Activated CD4-positive, alpha-beta T cell treated with anti-CD3 and anti-CD28 coated beads for 36 hours (primary cell): ENCODE results near the gene B4GAT1. TPM values are rescaled to one million over a fixed set of nuclear protein-coding genes. Genes with fewer than 3 reads are reported as not detected.
"Not testable (repeated sequence)": the region's sequence is repeated elsewhere in the genome, so short reads cannot be mapped to it uniquely, and the experiment has no call there.

Source experiments
- ATAC-seq: fragments of 200-7000 bp; cut with Tn5 transposase; one replicate; pipeline ENCODE4 v1.10.0; 2021; ENCODE audit warnings: mild to moderate bottlenecking, moderate library complexity
- CTCF ChIA-PET: fragments of 350-600 bp; sonication (Branson Sonifier 250); formaldehyde crosslinking; loops from one replicate; lab custom pipeline; 2021; ENCODE audit warnings: antibody characterized with exemption; lab: Charles Lee
- POLR2A ChIA-PET: fragments of 350-600 bp; sonication (Branson Sonifier 250); formaldehyde crosslinking; loops from one replicate; lab custom pipeline; 2021; ENCODE audit warnings: antibody characterized with exemption, inconsistent platforms; lab: Charles Lee
- DNase-seq: peaks from one replicate; pipeline ENCODE4 v3.0.0-alpha.2; 2020
- H3K27ac Mint-ChIP-seq: one replicate; pipeline ENCODE4 v1.8.0; 2021; ENCODE audit warnings: mixed read lengths
- H3K27me3 Mint-ChIP-seq: one replicate; pipeline ENCODE4 v1.8.0; 2021; ENCODE audit warnings: mixed read lengths
- H3K36me3 Mint-ChIP-seq: one replicate; pipeline ENCODE4 v1.8.0; 2021; ENCODE audit warnings: low read depth, mixed read lengths
- H3K4me1 Mint-ChIP-seq: one replicate; pipeline ENCODE4 v1.8.0; 2021; ENCODE audit warnings: mixed read lengths
- H3K4me3 Mint-ChIP-seq: one replicate; pipeline ENCODE4 v1.8.0; 2021; ENCODE audit warnings: mild to moderate bottlenecking, moderate library complexity, mixed read lengths
- H3K9me3 Mint-ChIP-seq: one replicate; pipeline ENCODE4 v1.8.0; 2021; ENCODE audit warnings: low read depth, mixed read lengths
- intact Hi-C, 2 experiments: fragments of 100-400 bp; cut with DNase I in 1 of 2; cut with micrococcal nuclease in 1 of 2; formaldehyde crosslinking; loops; one replicate each; pipeline versions ENCODE4 v1.14.2 to v1.15.1; 2022 to 2024; cut with DNase I, micrococcal nuclease
- total RNA-seq, 2 experiments: library from RNA; stranded (reverse); gene quantifications; one replicate each; pipeline ENCODE4 v1.2.3, GENCODE V29; 2021

The B4GAT1 gene
- total RNA-seq, 2 experiments from 2014 or later: 6.0 to 8.5 TPM

DNA sequence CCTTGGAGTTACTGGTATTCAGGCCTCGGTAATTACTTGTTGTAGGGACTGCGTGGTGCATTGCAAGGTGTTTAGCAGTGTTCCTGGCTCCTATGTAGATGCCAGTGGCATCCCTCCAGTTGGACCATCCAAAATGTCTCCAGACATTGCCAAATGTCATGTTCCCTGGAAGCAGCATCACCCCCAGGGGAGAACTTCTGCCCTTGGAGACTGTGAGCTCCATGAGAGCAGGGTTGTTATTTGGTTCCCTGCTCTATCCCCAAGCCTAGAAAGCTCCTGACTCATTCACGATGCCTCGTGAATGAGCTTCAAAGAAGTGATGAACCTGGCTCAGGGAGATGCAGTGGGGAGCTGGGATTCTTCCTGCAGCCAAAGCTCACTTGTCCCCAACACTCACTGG lies 25.8 kb downstream of the B4GAT1 start:
- DNase-seq: no peak
- ATAC-seq: no peak
- CTCF ChIA-PET: interaction anchor here (0.5 to 1.7 kb wide), 2 partner anchors 9 to 65 kb away, joined by 3 to 9 read pairs; no protein-coding TSS in a partner anchor
- H3K27me3 Mint-ChIP-seq: no peaks in the 10 kb centered on the region
- intact Hi-C loops: no loop called here
- no peak overlapping the region for H3K27ac Mint-ChIP-seq
- no peak overlapping the region for H3K4me3 Mint-ChIP-seq
- POLR2A ChIA-PET: interaction anchor here (0.6 kb wide), 1 partner anchor 32 kb away, joined by 3 read pairs; the partner anchor contains the start of gene YIF1A
- H3K4me1 Mint-ChIP-seq: peaks cover 42% of the 10 kb centered on the region
- no peaks in the 10 kb centered on the region for H3K36me3 Mint-ChIP-seq
- H3K9me3 Mint-ChIP-seq: peaks cover 2% of the 10 kb centered on the region

- H3K9me3 Mint-ChIP-seq, ATAC-seq, intact Hi-C loops, DNase-seq, H3K4me3 Mint-ChIP-seq, H3K27me3 Mint-ChIP-seq, POLR2A ChIA-PET, H3K27ac Mint-ChIP-seq, H3K36me3 Mint-ChIP-seq, CTCF ChIA-PET: not testable (repeated sequence)
- peaks cover 39% of the 10 kb centered on the region for H3K4me1 Mint-ChIP-seq
Measured at GRCh38 chr11:66320748-66321147, 26.7 kb downstream of the B4GAT1 start.

DNA sequence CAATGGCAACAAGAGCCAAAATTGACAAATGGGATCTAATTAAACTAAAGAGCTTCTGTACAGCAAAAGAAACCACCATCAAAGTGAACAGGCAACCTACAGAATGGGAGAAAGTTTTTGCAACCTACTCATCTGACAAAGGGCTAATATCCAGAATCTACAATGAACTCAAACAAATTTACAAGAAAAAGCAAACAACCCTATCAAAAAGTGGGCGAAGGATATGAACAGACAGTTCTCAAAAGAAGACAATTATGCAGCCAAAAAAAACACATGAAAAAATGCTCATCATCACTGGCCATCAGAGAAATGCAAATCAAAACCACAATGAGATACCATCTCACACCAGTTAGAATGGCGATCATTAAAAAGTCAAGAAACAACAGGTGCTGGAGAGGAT lies 27.1 kb downstream of the B4GAT1 start:
- H3K27me3 Mint-ChIP-seq, POLR2A ChIA-PET, H3K27ac Mint-ChIP-seq, CTCF ChIA-PET, ATAC-seq, H3K4me3 Mint-ChIP-seq, H3K9me3 Mint-ChIP-seq, intact Hi-C loops, H3K36me3 Mint-ChIP-seq, DNase-seq: not testable (repeated sequence)
- peaks cover 41% of the 10 kb centered on the region for H3K4me1 Mint-ChIP-seq

- no peaks in the 10 kb centered on the region for H3K27me3 Mint-ChIP-seq
- CTCF ChIA-PET: interaction anchor here (0.7 to 1.1 kb wide), 3 partner anchors 15 to 51 kb away, joined by 3 to 5 read pairs (median 4); partner anchors contain the start of gene YIF1A
- peaks cover 50% of the 10 kb centered on the region for H3K4me1 Mint-ChIP-seq
- intact Hi-C loops: no loop called here
- peak overlapping the region; percentile 92 for H3K27ac Mint-ChIP-seq
- H3K9me3 Mint-ChIP-seq: peaks cover 2% of the 10 kb centered on the region
- POLR2A ChIA-PET: no interaction called here
- H3K36me3 Mint-ChIP-seq: no peaks in the 10 kb centered on the region
- no peak for DNase-seq
- no peak for ATAC-seq
- no peak overlapping the region for H3K4me3 Mint-ChIP-seq
Measured at GRCh38 chr11:66318600-66318970, 28.8 kb downstream of the B4GAT1 start.

DNA sequence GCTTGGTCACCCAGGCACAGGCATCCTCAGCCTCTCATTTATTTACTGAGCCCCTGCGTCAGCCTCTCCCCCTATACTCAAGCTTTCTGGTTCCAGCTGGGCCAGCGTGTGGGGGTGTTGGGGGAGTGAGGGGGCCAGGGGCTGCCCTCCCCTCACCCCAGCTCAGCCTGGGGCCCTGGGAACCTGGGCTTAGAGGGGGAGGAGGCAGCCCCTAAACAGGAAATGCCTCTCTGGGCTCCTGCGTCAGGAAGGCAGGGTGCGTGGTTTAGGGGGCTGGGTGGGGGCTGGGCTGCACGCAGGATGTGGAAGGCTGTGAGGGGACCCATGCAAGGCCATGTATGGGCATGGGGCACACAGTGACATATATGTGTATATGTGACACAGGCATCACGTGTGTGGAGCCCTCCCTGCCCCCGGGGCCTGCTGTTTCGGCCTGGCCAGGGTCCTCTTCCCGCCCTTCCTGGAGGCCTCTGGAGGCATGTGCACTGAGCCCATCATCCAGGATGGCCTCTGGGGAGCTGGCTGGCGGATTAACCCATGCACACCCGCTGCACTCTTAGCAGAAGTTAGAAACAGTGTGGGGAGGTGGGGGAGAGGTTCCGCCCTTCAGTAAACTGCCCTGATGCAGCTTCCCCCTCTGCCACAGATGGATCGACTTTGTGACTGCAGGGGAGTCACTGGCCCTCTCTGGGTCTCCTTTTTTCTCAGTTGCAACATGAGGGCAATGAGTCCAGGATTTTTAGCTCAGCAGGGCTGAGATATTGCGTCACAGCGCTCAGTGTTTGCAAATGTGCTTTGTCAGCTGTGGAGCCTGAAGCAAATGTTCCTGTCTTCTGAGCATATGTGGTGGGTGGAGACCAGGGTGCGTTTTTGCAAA lies 29.5 kb downstream of the B4GAT1 start:
- peak; percentile 70 for DNase-seq
- intact Hi-C loops: no loop called here
- Mint-ChIP-seq H3K4me3 (peak overlapping the region; percentile 47), H3K27ac (peak overlapping the region; percentile 92), H3K27me3 (no peaks in the 10 kb centered on the region), H3K4me1 (peaks cover 54% of the 10 kb centered on the region), H3K36me3 (no peaks in the 10 kb centered on the region), H3K9me3 (peaks cover 2% of the 10 kb centered on the region)
- peak; percentile 77 for ATAC-seq
- ChIA-PET POLR2A (no interaction called here), CTCF (interaction anchor here (0.7 to 1.6 kb wide), 4 partner anchors 11 to 184 kb away, joined by 3 to 6 read pairs (median 4); no protein-coding TSS in a partner anchor)

DNA sequence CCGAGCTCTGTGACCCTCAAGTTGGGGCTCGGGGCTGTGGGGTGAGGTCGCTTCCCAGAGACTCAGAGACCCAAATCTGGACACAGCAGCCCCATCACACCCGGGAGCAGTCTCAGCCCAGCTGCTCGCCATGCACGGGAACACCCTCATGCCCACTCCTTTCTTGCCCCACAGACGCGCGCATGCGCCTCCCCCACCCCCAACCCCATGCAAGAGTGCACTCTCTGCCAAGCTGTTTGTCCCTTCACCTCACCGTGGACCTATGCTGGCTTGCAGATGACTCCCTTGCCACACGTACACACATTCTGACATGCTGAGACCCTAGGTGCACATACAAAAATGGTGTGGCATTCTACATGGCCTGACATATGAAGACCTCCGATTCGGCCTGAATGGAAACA lies 30.1 kb downstream of the B4GAT1 start:
- peaks cover 56% of the 10 kb centered on the region for H3K4me1 Mint-ChIP-seq
- no peaks in the 10 kb centered on the region for H3K27me3 Mint-ChIP-seq
- H3K36me3 Mint-ChIP-seq: no peaks in the 10 kb centered on the region
- intact Hi-C loops: no loop called here
- ATAC-seq (peak; percentile 14), DNase-seq (peak; percentile 71)
- CTCF ChIA-PET: interaction anchor here (1.6 kb wide), 1 partner anchor 12 kb away, joined by 6 read pairs; no protein-coding TSS in a partner anchor
- POLR2A ChIA-PET: interaction anchor here (0.6 kb wide), 1 partner anchor 29 kb away, joined by 8 read pairs; the partner anchor contains the start of gene YIF1A
- H3K4me3 Mint-ChIP-seq: peak overlapping the region; percentile 47
- peak overlapping the region; percentile 92 for H3K27ac Mint-ChIP-seq
- H3K9me3 Mint-ChIP-seq: peaks cover 2% of the 10 kb centered on the region

- Mint-ChIP-seq H3K27ac (peak within 1 kb of the TSS; percentile 92), H3K9me3 (peaks cover 2% of the 10 kb centered on the region), H3K27me3 (no peaks in the 10 kb centered on the region), H3K36me3 (no peaks in the 10 kb centered on the region), H3K4me3 (peak within 1 kb of the TSS; percentile 47), H3K4me1 (peaks cover 58% of the 10 kb centered on the region)
- DNase-seq: no peak
- no peak for ATAC-seq
- intact Hi-C loops: no loop called here
- ChIA-PET CTCF (interaction anchor here (1.6 kb wide), 1 partner anchor 12 kb away, joined by 6 read pairs; no protein-coding TSS in a partner anchor), POLR2A (interaction anchor here (0.6 kb wide), 2 partner anchors 28 to 300 kb away, joined by 4 to 8 read pairs; partner anchors contain the start of gene YIF1A)
Measured at GRCh38 chr11:66316849-66317251, 30.6 kb downstream of the B4GAT1 start, which contains the start of gene CD248. CD248 (minus strand) TSS chr11:66317044; CDS start chr11:66317027, 17 bp downstream.

- Mint-ChIP-seq H3K9me3 (peaks cover 2% of the 10 kb centered on the region), H3K4me1 (peaks cover 62% of the 10 kb centered on the region), H3K27ac (peak overlapping the region; percentile 43), H3K27me3 (no peaks in the 10 kb centered on the region), H3K4me3 (no peak overlapping the region), H3K36me3 (no peaks in the 10 kb centered on the region)
- no peak for ATAC-seq
- CTCF ChIA-PET: no interaction called here
- POLR2A ChIA-PET: interaction anchor here (0.6 kb wide), 1 partner anchor 301 kb away, joined by 4 read pairs; no protein-coding TSS in a partner anchor
- DNase-seq: no peak
- intact Hi-C loops: no loop called here
Measured at GRCh38 chr11:66315921-66316811, 31.3 kb downstream of the B4GAT1 start.

- CTCF ChIA-PET: no interaction called here
- ATAC-seq (no peak), DNase-seq (no peak)
- intact Hi-C loops: no loop called here
- Mint-ChIP-seq H3K27me3 (no peaks in the 10 kb centered on the region), H3K4me1 (peaks cover 62% of the 10 kb centered on the region), H3K36me3 (no peaks in the 10 kb centered on the region), H3K27ac (no peak overlapping the region), H3K9me3 (peaks cover 2% of the 10 kb centered on the region), H3K4me3 (no peak overlapping the region)
- POLR2A ChIA-PET: no interaction called here
Measured at GRCh38 chr11:66315498-66315885, 31.9 kb downstream of the B4GAT1 start.

GRCh38 chr11:66314561-66315497 lies 32.6 kb downstream of the B4GAT1 start:
- ChIA-PET CTCF (no interaction called here), POLR2A (no interaction called here)
- H3K27ac Mint-ChIP-seq: no peak overlapping the region
- H3K9me3 Mint-ChIP-seq: no peaks in the 10 kb centered on the region
- no peaks in the 10 kb centered on the region for H3K36me3 Mint-ChIP-seq
- ATAC-seq (no peak), DNase-seq (no peak)
- H3K27me3 Mint-ChIP-seq: no peaks in the 10 kb centered on the region
- peaks cover 60% of the 10 kb centered on the region for H3K4me1 Mint-ChIP-seq
- intact Hi-C loops: no loop called here
- no peak overlapping the region for H3K4me3 Mint-ChIP-seq
